Osteoblast (primary cell): ENCODE data around the gene KCNQ5. TPM values are rescaled to one million over a fixed set of nuclear protein-coding genes. Genes with fewer than 3 reads are reported as not detected.

ENCODE experiments used
- DNase-seq: peaks from one replicate; pipeline ENCODE4 v3.0.0; 2011; ENCODE audit warnings: low spot score, mixed read lengths; ENCODE audit not compliant: insufficient read length; ENCODE audit errors: missing footprints
- H2AFZ ChIP-seq: 2 replicates; pipeline ENCODE4 v1.6.0; 2011; ENCODE audit warnings: mild to moderate bottlenecking, low read length
- H3K27ac ChIP-seq: 2 replicates; pipeline ENCODE4 v1.5.1; 2011; ENCODE audit warnings: mild to moderate bottlenecking, low read depth, low read length, moderate library complexity
- H3K27me3 ChIP-seq: 2 replicates; pipeline ENCODE4 v1.6.0; 2012; ENCODE audit warnings: mild to moderate bottlenecking, control low read depth, inconsistent platforms, low read length, moderate library complexity; ENCODE audit not compliant: insufficient read depth
- H3K36me3 ChIP-seq: 2 replicates; pipeline ENCODE4 v1.5.1; 2011; ENCODE audit warnings: mild to moderate bottlenecking, low read length, control low read depth, moderate library complexity; ENCODE audit not compliant: insufficient read depth
- H3K4me1 ChIP-seq: 2 replicates; pipeline ENCODE4 v1.5.1; 2011; ENCODE audit warnings: mild to moderate bottlenecking, low read length, control low read depth, moderate library complexity; ENCODE audit not compliant: insufficient read depth
- H3K4me2 ChIP-seq: 2 replicates; pipeline ENCODE4 v1.6.0; 2011; ENCODE audit warnings: mild to moderate bottlenecking, low read length; ENCODE audit not compliant: insufficient read depth
- H3K4me3 ChIP-seq: fragments of 200-600 bp; sonication (generic); 3 replicates; pipeline ENCODE4 v1.5.1; 2012; ENCODE audit warnings: mild to moderate bottlenecking, low read length, inconsistent platforms; ENCODE audit not compliant: insufficient read depth
- H3K79me2 ChIP-seq: 2 replicates; pipeline ENCODE4 v1.6.0; 2012; ENCODE audit warnings: mild to moderate bottlenecking, low read length, control low read depth, inconsistent platforms; ENCODE audit not compliant: insufficient read depth
- H3K9me3 ChIP-seq: 2 replicates; pipeline ENCODE4 v1.5.1; 2011; ENCODE audit warnings: low read depth, low read length, control low read depth
- H4K20me1 ChIP-seq: 2 replicates; pipeline ENCODE4 v1.6.0; 2012; ENCODE audit warnings: mild to moderate bottlenecking, low read length, control low read depth; ENCODE audit not compliant: insufficient read depth
- CTCF ChIP-seq: IDR thresholded peaks from 2 replicates; pipeline ENCODE4 v1.5.1; 2011; ENCODE audit warnings: mild to moderate bottlenecking, low read depth, low read length, moderate library complexity; ENCODE audit errors: extremely low read depth
- total RNA-seq: library from RNA; depleted of rRNA; stranded (reverse); fragments of >200 nt; gene quantifications from 2 replicates; pipeline ENCODE4 v1.2.3, GENCODE V29; 2012

The KCNQ5 gene
- total RNA-seq, 1 donor: 4.0 TPM

- no peak overlapping the region for H3K4me3 ChIP-seq
- no peak overlapping the region for H3K27ac ChIP-seq
- TF ChIP-seq CTCF: no peak
- no peaks in the 10 kb centered on the region for H3K4me1 ChIP-seq
- DNase-seq: no peak
- no peaks in the 10 kb centered on the region for H3K36me3 ChIP-seq
- H4K20me1 ChIP-seq: no peaks in the 10 kb centered on the region
- no peak overlapping the region for H3K4me2 ChIP-seq
- no peaks in the 10 kb centered on the region for H3K27me3 ChIP-seq
- H3K9me3 ChIP-seq: no peaks in the 10 kb centered on the region
- H3K79me2 ChIP-seq: no peaks in the 10 kb centered on the region
- no peak overlapping the region for H2AFZ ChIP-seq
These were observed 487.1 kb downstream of the KCNQ5 start for GRCh38 chr6:73108949-73109348.

- DNase-seq: no peak
- H3K27me3 ChIP-seq: no peaks in the 10 kb centered on the region
- no peak overlapping the region for H3K4me2 ChIP-seq
- no peaks in the 10 kb centered on the region for H4K20me1 ChIP-seq
- H3K4me3 ChIP-seq: no peak overlapping the region
- H3K27ac ChIP-seq: no peak overlapping the region
- no peaks in the 10 kb centered on the region for H3K79me2 ChIP-seq
- H3K4me1 ChIP-seq: no peaks in the 10 kb centered on the region
- no peak for TF ChIP-seq CTCF
- no peak overlapping the region for H2AFZ ChIP-seq
- no peaks in the 10 kb centered on the region for H3K36me3 ChIP-seq
- H3K9me3 ChIP-seq: no peaks in the 10 kb centered on the region
These were observed 487.8 kb downstream of the KCNQ5 start for GRCh38 chr6:73109659-73110058.

GRCh38 chr6:73116330-73116729, 494.5 kb downstream of the KCNQ5 start:
- no peak for DNase-seq
- no peaks in the 10 kb centered on the region for H3K79me2 ChIP-seq
- H3K4me3 ChIP-seq: no peak overlapping the region
- TF ChIP-seq CTCF: no peak
- H2AFZ ChIP-seq: no peak overlapping the region
- H3K9me3 ChIP-seq: no peaks in the 10 kb centered on the region
- H3K4me1 ChIP-seq: no peaks in the 10 kb centered on the region
- no peak overlapping the region for H3K4me2 ChIP-seq
- no peaks in the 10 kb centered on the region for H3K36me3 ChIP-seq
- no peaks in the 10 kb centered on the region for H4K20me1 ChIP-seq
- no peaks in the 10 kb centered on the region for H3K27me3 ChIP-seq
- H3K27ac ChIP-seq: no peak overlapping the region

GRCh38 chr6:73121421-73121993, 499.6 kb downstream of the KCNQ5 start:
- no peak overlapping the region for H2AFZ ChIP-seq

More at GRCh38 chr6:73121421-73121993, 499.6 kb downstream of the KCNQ5 start:
- Histone ChIP-seq H3K4me1 (no peaks in the 10 kb centered on the region), H3K79me2 (no peaks in the 10 kb centered on the region), H3K4me2 (no peak overlapping the region), H3K4me3 (no peak overlapping the region), H3K36me3 (no peaks in the 10 kb centered on the region), H3K9me3 (no peaks in the 10 kb centered on the region), H3K27ac (no peak overlapping the region), H3K27me3 (no peaks in the 10 kb centered on the region), H4K20me1 (no peaks in the 10 kb centered on the region)
- TF ChIP-seq CTCF: peak; percentile 16
- DNase-seq: no peak
